GM21367 (cell line): ENCODE measurements around the gene SLC11A2.
"Not testable (repeated sequence)": the region's sequence is repeated elsewhere in the genome, so short reads cannot be mapped to it uniquely, and the experiment has no call there.

Source experiments
- ATAC-seq: cut with Tn5 transposase; IDR thresholded peaks from one replicate; pipeline ENCODE4 v1.9.1; 2021; ENCODE audit not compliant: unreplicated experiment

The SLC11A2 gene

GRCh38 chr12:50991291-50991690 is 34.9 kb downstream of the SLC11A2 start:
- ATAC-seq = no peak

- ATAC-seq = no peak
Observed at GRCh38 chr12:50990791-50991190, 35.4 kb downstream of the SLC11A2 start.

- ATAC-seq = no peak
Observed at GRCh38 chr12:50990147-50990727, 35.9 kb downstream of the SLC11A2 start.

DNA sequence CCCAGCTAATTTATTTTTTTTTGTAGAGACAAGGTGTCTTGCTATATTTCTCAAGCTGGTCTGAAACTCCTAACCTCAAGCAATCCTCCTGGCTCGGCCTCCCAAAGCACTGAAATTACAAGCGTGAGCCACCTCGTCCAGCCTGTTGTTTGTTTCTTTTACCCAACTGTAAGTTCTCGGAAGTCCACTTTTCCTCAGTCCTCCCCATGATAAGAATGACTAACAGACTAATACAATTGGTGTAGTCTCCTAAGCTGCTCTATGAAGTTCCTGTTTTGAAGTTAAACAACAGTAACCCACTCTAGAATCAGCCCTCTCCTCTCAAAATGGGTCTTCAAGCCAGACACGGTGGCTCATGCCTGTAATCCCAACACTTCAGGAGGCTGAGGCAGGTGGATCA is 37.3 kb downstream of the SLC11A2 start:
- ATAC-seq = no peak

GRCh38 chr12:50988051-50988450 is 38.1 kb downstream of the SLC11A2 start:
- ATAC-seq = no peak

DNA sequence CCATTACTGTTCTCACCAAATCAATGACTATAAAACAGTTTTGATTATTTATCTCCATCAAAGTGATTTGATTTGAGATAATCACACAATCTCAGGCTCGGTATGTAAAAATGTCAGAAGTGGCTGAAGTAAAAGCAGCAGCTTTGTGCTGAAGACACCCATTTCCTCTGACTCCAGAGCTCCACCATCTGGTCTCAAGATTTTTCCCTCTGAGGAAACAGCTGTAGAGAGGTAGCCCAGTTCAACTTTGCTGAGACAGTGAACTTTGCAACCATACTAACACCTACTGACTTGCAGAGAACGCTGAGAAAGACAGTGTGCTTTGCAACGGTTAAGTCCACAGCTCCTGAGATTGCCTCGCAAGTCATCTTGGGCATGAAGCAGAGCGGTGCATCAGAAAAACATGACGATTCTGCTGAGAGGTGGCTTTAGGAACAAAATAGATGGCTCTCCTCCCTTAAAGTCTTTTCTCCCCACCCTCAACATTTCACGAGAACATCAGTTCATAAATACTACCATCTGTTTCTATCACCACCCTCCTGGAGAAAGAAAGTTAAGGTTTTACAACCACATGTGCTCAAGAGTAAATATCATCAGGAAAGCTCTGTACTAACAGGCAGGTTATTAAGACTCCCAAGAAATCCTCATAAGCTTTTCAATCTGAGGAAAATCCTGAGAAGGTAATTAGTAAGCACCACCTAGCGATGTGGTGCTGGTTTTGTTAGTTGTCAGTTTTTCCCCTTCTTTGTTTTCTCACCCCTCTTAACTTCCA is 39.0 kb downstream of the SLC11A2 start:
- ATAC-seq = no peak

DNA sequence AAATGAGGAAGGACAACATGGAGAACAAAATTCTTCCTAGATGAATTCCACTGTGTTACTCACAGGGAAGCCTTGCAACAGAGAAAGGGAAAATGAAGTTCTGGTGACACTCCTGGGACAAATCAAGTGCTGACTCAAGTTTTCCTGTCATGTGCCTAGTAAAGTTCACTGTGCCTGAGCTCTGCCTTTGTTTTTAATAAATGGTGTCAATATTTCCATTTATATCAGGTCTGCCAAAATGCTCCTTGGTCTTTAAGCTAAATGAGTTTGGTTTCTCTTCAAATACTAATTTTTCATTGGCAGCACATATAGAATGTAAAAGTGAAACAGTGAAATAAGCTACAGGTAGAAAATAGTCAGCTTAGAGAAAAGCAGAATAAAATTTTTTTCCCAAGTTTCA is 40.9 kb downstream of the SLC11A2 start:
- no peak for ATAC-seq

- ATAC-seq = no peak
Observed at GRCh38 chr12:50984586-50985298, 41.4 kb downstream of the SLC11A2 start.

DNA sequence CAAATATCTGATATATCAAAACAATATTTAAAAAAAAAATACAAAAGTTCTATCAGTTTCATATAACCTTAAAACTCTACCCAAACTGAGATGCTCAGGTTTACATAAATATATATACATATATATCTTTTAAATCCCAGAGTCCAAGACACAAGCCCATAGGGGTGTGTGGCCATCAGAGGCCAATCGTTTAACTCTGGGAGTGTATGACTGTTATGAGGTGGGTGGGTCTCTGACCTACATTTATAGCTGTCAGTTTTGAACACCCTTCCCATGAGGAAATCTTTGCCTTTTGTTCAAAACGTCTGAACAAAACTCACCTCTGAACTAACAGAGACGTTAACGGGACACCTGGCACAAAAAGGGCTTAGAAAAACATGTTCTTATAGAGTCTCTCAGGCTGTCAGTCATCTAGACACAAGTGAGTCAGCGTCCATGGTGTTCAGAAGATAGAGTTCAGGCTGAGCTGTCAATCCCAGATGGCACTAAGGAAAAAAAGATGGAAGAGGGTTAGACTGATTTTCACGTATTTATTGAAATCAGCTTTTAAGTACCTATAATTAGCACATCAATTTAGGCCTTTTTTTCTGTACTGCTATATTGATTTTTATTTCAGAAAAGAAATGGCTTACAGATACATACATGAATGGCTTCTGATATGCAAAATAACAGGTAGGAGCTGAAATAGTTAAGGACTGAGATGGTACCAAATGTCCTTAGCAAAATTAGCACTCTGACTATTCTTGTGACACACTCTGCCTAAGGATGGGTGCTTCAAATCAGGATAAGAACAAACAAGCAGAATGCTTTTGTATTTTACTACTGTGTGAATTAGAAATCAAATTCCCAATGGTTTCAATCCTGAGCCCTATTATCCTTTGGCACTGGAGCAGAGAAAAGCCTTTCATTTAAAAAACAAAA is 44.6 kb downstream of the SLC11A2 start:
- no peak for ATAC-seq

GRCh38 chr12:50980545-50980944 is 45.6 kb downstream of the SLC11A2 start:
- ATAC-seq = no peak

DNA sequence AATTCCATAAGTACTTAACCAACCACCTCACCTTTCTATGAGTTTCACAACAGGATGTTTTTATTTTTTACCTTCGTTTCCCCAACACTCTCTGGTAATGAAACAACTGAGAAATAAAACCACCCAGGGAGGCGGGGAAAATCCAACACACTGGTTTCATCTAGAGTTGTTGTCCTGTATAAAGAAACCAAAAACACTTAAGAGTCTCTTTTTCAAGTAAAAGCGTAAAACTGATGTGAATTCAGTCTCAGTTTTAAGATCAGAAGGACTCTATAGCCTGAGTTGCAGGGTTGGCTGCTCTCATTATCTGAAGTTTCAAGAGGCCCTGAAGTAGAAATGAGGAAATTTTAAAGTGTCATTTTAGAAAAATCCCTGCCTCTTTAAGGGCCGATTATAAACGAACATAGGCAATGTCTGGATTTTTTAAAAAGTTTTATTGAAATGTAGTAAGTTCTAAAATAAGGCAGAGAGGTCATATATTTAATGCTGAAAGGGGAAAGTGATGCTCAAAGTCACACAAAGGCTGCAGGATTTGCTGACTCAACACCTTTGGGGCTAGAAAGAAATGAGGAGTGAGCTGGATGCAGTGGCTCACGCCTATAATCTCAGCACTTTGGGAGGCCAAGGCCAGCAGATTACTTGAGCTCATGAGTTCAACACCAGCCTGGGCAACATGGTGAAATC is 46.7 kb downstream of the SLC11A2 start:
- ATAC-seq = no peak

GRCh38 chr12:50971946-50972345 is 54.2 kb downstream of the SLC11A2 start:
- no peak for ATAC-seq

- ATAC-seq = no peak
Observed at GRCh38 chr12:50964432-50964831, 61.8 kb downstream of the SLC11A2 start.

GRCh38 chr12:50961708-50962107 is 64.5 kb downstream of the SLC11A2 start:
- no peak for ATAC-seq

DNA sequence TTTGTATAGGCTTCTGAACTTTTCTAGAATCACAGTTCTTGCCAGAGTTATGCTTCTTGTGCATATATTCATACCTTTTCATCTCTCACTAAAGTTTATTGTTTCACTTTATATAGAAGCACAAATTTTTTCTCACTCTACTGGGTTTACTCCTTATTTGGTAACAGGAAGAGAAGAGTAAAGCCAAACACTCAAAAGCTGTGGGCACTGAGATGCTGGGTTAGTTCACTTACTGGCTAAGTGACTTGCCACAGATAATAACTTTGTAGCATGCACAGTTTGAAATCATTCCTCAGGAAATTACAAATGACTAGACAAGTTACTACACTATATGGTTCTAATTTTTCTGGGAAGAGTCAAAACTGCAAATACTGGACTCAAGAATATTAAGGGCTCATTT is 66.1 kb downstream of the SLC11A2 start:
- ATAC-seq = no peak

DNA sequence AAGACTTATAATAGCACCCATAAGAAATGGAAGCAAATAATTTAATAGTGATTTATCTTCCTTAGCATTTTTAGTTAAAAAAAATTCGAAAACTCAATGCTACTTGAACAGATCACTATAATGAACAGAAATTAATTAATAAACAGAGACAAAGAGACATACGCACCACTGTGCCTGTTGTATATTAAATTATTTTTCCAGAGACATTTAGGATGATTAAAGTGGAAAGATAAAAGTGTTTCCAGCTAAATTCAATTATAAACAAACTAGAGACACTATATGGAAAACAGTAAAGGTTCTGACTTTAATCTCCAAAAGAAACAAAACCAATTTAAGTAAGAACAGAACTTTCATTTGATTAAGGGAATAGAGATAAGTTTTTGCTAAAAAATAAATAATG is 70.5 kb downstream of the SLC11A2 start:
- no peak for ATAC-seq

DNA sequence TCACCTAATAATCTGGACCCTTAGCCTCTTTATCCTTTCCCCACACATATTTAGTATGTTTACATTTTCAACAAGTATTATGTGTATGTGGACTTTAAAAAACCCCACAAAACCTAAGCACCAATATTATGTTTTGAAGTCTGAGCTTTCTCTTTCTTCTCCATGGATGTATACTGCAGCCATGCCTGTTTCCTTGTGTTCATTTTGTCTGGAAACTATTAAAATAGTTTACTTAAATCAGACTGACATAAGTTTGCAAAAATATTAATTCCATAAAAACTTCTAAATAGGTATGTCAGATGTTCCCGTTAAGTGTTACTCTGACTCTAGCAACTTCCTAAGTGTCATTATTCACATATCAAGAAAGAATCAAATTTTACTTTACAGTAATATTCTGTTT is 70.9 kb downstream of the SLC11A2 start:
- no peak for ATAC-seq

- not testable (repeated sequence) for ATAC-seq
Observed at GRCh38 chr12:50954789-50955188, 71.4 kb downstream of the SLC11A2 start.

DNA sequence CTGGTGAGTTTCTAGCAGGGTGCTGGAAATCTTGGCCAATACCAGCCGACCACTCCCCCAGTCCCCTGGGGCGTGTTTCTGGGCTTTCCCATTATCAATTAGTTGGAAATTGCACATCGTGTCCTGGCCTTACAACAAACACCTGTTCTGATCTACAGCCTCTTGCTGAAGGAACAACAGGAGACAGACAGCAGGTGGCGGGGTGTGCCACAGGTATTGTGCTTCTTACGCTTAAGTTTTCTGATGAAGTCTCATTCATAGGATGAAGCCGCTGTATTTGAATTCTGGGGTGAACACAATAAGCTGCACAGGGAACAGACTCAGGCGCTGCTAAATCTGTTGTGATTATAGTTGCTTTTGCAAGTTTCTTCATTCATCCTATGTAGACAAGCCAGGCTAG is 73.1 kb downstream of the SLC11A2 start:
- ATAC-seq = no peak

DNA sequence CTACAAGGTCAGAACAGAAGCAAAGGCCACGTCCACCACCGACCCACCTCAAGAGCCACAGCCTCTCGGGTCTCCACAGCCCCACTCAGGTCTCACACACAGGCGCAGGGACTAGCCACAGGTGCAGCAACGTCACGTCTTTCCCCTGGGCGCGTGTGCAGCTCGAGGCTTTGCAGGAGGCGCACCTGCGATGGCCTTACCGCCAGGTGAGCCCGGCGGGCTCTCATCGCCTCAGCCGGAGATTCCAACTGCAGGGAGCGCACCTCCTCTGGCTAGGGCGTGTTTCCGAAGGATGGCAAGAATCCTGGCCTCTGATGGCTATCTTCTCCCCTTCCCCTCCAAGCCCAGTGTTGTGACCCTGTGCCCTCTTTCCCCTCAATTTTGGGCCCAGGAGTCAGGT is 73.7 kb downstream of the SLC11A2 start, which contains the start of gene HIGD1C:
Gene HIGD1C (plus strand): TSS at position 35 of the 400 bp plus-strand sequence. CDS start 1,455 bp downstream, outside the sequence.
- ATAC-seq = no peak
